IMR-90 (cell line): ENCODE measurements around the gene PPP2R5A. TPM values are rescaled to one million over a fixed set of nuclear protein-coding genes. Genes with fewer than 3 reads are reported as not detected.

Experiments
- ATAC-seq: fragments of 200-7000 bp; cut with Tn5 transposase; 2 replicates; pipeline ENCODE4 v1.9.1; 2020; ENCODE audit warnings: low read depth, mild to moderate bottlenecking, moderate library complexity
- BruUV-seq: library from RNA; stranded (reverse); fragments of 400-500 nt; replicated peaks from 2 replicates; lab custom pipeline; 2021; lab: Mats Ljungman, UMichigan
- CTCF ChIA-PET: fragments of 300-600 bp; formaldehyde crosslinking; extraction: SDS; loops from one replicate; lab custom pipeline; 2021; ENCODE audit warnings: antibody characterized with exemption; lab: Yijun Ruan, JAX
- POLR2A ChIA-PET: fragments of 300-600 bp; sonication (Branson Sonifier 250); formaldehyde crosslinking; loops from one replicate; lab custom pipeline; 2022; ENCODE audit warnings: antibody characterized with exemption; ENCODE audit not compliant: unreplicated experiment; lab: Charles Lee
- DNase-seq: peaks from one replicate; pipeline ENCODE4 v3.0.0; 2013
- H2AFZ ChIP-seq: replicated peaks from 2 replicates; pipeline ENCODE3; 2013; ENCODE audit warnings: low read length, mild to moderate bottlenecking; ENCODE audit not compliant: poor library complexity
- H2AK5ac ChIP-seq: 2 replicates; pipeline ENCODE4 v1.6.1; 2013; ENCODE audit warnings: low read depth, low read length, inconsistent platforms
- H2AK9ac ChIP-seq: replicated peaks from 2 replicates; pipeline ENCODE3; 2013; ENCODE audit warnings: mild to moderate bottlenecking, low read depth, low read length, moderate library complexity; ENCODE audit not compliant: poor library complexity
- H2BK120ac ChIP-seq: 2 replicates; pipeline ENCODE4 v1.6.1; 2013; ENCODE audit warnings: low read depth, low read length, inconsistent platforms
- H2BK15ac ChIP-seq: 3 replicates; pipeline ENCODE4 v1.6.1; 2013; ENCODE audit warnings: low read depth, low read length, inconsistent platforms
- H2BK20ac ChIP-seq: 2 replicates; pipeline ENCODE4 v1.6.1; 2013; ENCODE audit warnings: low read depth, mild to moderate bottlenecking, inconsistent platforms, low read length, moderate library complexity
- H2BK5ac ChIP-seq: 2 replicates; pipeline ENCODE4 v1.6.1; 2013; ENCODE audit warnings: mild to moderate bottlenecking, low read depth, low read length, inconsistent platforms; ENCODE audit not compliant: poor library complexity, severe bottlenecking
- H3K14ac ChIP-seq: replicated peaks from 2 replicates; pipeline ENCODE4 v1.6.1; 2013; ENCODE audit warnings: low read depth, low read length, inconsistent platforms
- H3K18ac ChIP-seq: 2 replicates; pipeline ENCODE4 v1.6.1; 2013; ENCODE audit warnings: low read depth, low read length, control low read depth
- H3K23ac ChIP-seq: 2 replicates; pipeline ENCODE4 v1.6.1; 2013; ENCODE audit warnings: low read depth, low read length, inconsistent platforms
- H3K27ac ChIP-seq: 2 replicates; pipeline ENCODE4 v1.5.1; 2013; ENCODE audit warnings: mild to moderate bottlenecking, control low read depth, low read length; ENCODE audit not compliant: insufficient read depth
- H3K27me3 ChIP-seq: 2 replicates; pipeline ENCODE4 v1.6.1; 2013; ENCODE audit warnings: low read length; ENCODE audit not compliant: control insufficient read depth, insufficient read depth
- H3K36me3 ChIP-seq: 2 replicates; pipeline ENCODE4 v1.6.1; 2013; ENCODE audit warnings: low read length, mixed read lengths; ENCODE audit not compliant: control insufficient read depth, insufficient read depth
- H3K4ac ChIP-seq: 2 replicates; pipeline ENCODE4 v1.6.1; 2013; ENCODE audit warnings: low read depth, low read length, inconsistent platforms
- H3K4me1 ChIP-seq: 2 replicates; pipeline ENCODE4 v1.6.1; 2013; ENCODE audit warnings: low read length, mixed read lengths; ENCODE audit not compliant: control insufficient read depth, insufficient read depth
- H3K4me2 ChIP-seq: 2 replicates; pipeline ENCODE4 v1.6.1; 2013; ENCODE audit warnings: low read depth, mild to moderate bottlenecking, control low read depth, low read length, moderate library complexity
- H3K4me3 ChIP-seq: 2 replicates; pipeline ENCODE4 v1.5.1; 2013; ENCODE audit warnings: low read depth, mild to moderate bottlenecking, control low read depth, low read length, moderate library complexity; ENCODE audit not compliant: insufficient read depth
- H3K56ac ChIP-seq: 2 replicates; pipeline ENCODE4 v1.6.1; 2013; ENCODE audit warnings: low read length, inconsistent platforms; ENCODE audit not compliant: insufficient read depth; ENCODE audit errors: extremely low read depth
- H3K79me1 ChIP-seq, 2 experiments: 2 replicates each; pipeline ENCODE4 v1.6.1; 2013; ENCODE audit warnings: low read length in 2 of 2, inconsistent platforms in 1 of 2, low read depth in 1 of 2
- H3K9ac ChIP-seq: 2 replicates; pipeline ENCODE4 v1.6.1; 2013; ENCODE audit warnings: low read depth, low read length, control low read depth
- H3K9me1 ChIP-seq: 2 replicates; pipeline ENCODE4 v1.6.1; 2013; ENCODE audit warnings: low read length, inconsistent platforms; ENCODE audit not compliant: insufficient read depth
- H3K9me3 ChIP-seq: 2 replicates; pipeline ENCODE4 v1.6.1; 2013; ENCODE audit warnings: low read length; ENCODE audit not compliant: control insufficient read depth, insufficient read depth
- H4K20me1 ChIP-seq: 2 replicates; pipeline ENCODE4 v1.6.1; 2013; ENCODE audit warnings: low read length, inconsistent platforms; ENCODE audit not compliant: insufficient read depth
- H4K5ac ChIP-seq: 2 replicates; pipeline ENCODE4 v1.6.1; 2013; ENCODE audit warnings: mild to moderate bottlenecking, low read depth, low read length, control low read depth
- H4K8ac ChIP-seq, 2 experiments: 2 replicates each; pipeline ENCODE4 v1.6.1; 2013; ENCODE audit warnings: low read depth in 2 of 2, low read length in 2 of 2, control low read depth in 1 of 2, inconsistent platforms in 1 of 2
- H4K91ac ChIP-seq: 2 replicates; pipeline ENCODE4 v1.6.1; 2013; ENCODE audit warnings: low read depth, low read length, inconsistent platforms; ENCODE audit not compliant: insufficient read depth
- BHLHE40 ChIP-seq: fragments of 150-350 bp; IDR thresholded peaks from 2 replicates; pipeline ENCODE4 v1.6.1; 2016; ENCODE audit warnings: mild to moderate bottlenecking, low read depth, low read length
- CEBPB ChIP-seq: IDR thresholded peaks from 2 replicates; pipeline ENCODE4 v1.6.1; 2012; ENCODE audit warnings: low read depth, low read length, improper control_type of control experiment
- CHD1 ChIP-seq: IDR thresholded peaks from 2 replicates; pipeline ENCODE4 v1.6.1; 2012; ENCODE audit warnings: low read depth, low read length, improper control_type of control experiment
- CTCF ChIP-seq: conservative IDR thresholded peaks from 2 replicates; pipeline ENCODE4 v1.5.1; 2012; ENCODE audit warnings: mild to moderate bottlenecking, low read depth, low read length, improper control_type of control experiment
- ELK1 ChIP-seq: fragments of 150-350 bp; IDR thresholded peaks from 2 replicates; pipeline ENCODE4 v1.6.1; 2016; ENCODE audit warnings: low read depth, mild to moderate bottlenecking, low read length, moderate library complexity, borderline replicate concordance
- FOS ChIP-seq: fragments of 150-350 bp; IDR thresholded peaks from 2 replicates; pipeline ENCODE4 v1.6.1; 2016; ENCODE audit warnings: low read depth, low read length
- MAFK ChIP-seq: IDR thresholded peaks from 2 replicates; pipeline ENCODE4 v1.6.1; 2012; ENCODE audit warnings: low read depth, low read length, improper control_type of control experiment
- MAZ ChIP-seq: IDR thresholded peaks from 2 replicates; pipeline ENCODE4 v1.6.1; 2012; ENCODE audit warnings: low read depth, mild to moderate bottlenecking, low read length, improper control_type of control experiment, moderate library complexity, borderline replicate concordance
- MXI1 ChIP-seq: IDR thresholded peaks from 2 replicates; pipeline ENCODE4 v1.6.1; 2012; ENCODE audit warnings: low read depth, mild to moderate bottlenecking, low read length, moderate library complexity, borderline replicate concordance
- NFE2L2 ChIP-seq: fragments of 150-350 bp; IDR thresholded peaks from 2 replicates; pipeline ENCODE4 v1.6.1; 2016; ENCODE audit warnings: low read depth, mild to moderate bottlenecking, low read length
- POLR2A ChIP-seq: IDR thresholded peaks from 2 replicates; pipeline ENCODE4 v1.6.1; 2012; ENCODE audit warnings: mild to moderate bottlenecking, low read depth, low read length
- RAD21 ChIP-seq: IDR thresholded peaks from 2 replicates; pipeline ENCODE4 v1.6.1; 2012; ENCODE audit warnings: low read length, improper control_type of control experiment
- RCOR1 ChIP-seq: IDR thresholded peaks from 2 replicates; pipeline ENCODE4 v1.6.1; 2012; ENCODE audit warnings: mild to moderate bottlenecking, low read length, improper control_type of control experiment; ENCODE audit not compliant: insufficient replicate concordance
- RFX5 ChIP-seq: IDR thresholded peaks from 2 replicates; pipeline ENCODE4 v1.8.0; 2012; ENCODE audit warnings: low read depth, mild to moderate bottlenecking, low read length, moderate library complexity
- SMC3 ChIP-seq: fragments of 150-350 bp; IDR thresholded peaks from 2 replicates; pipeline ENCODE4 v1.6.1; 2016; ENCODE audit warnings: low read depth, mild to moderate bottlenecking, antibody characterized with exemption, low read length, moderate library complexity
- USF2 ChIP-seq: fragments of 150-350 bp; IDR thresholded peaks from 2 replicates; pipeline ENCODE4 v1.6.1; 2017; ENCODE audit warnings: mild to moderate bottlenecking, antibody characterized with exemption, low read length, low read depth
- whole genome bisulfite sequencing, 2 experiments: methylation state at CpG; one replicate each; pipeline versions ENCODE4 v1.1.5 to v1.1.7; 2013; ENCODE audit warnings: missing lambda C conversion rate in 2 of 2; ENCODE audit not compliant: insufficient read length in 1 of 2; ENCODE audit errors: extremely low coverage in 2 of 2; 5-methylcytosine and 5-hydroxymethylcytosine counted together
- dilution Hi-C: fragments of 300-500 bp; cut with HindIII; formaldehyde crosslinking; loops from one replicate; pipeline ENCODE4 v1.14.3; 2018; ENCODE audit warnings: low sequenced_read_pairs; ENCODE audit not compliant: unreplicated experiment
- in situ Hi-C: fragments of 300-500 bp; cut with MboI; formaldehyde crosslinking; loops from 3 replicates; pipeline ENCODE4 v1.14.3; 2019; ENCODE audit warnings: low sequenced_read_pairs, inconsistent platforms, mixed read lengths
- intact Hi-C: fragments of 100-400 bp; cut with micrococcal nuclease; formaldehyde crosslinking; loops from 2 replicates; pipeline ENCODE4 v1.10.0; 2022
- polyA plus RNA-seq, 3 experiments: library from polyadenylated mRNA; depleted of rRNA; stranded (reverse); fragments of >200 nt; gene quantifications; 2 replicates each; pipeline ENCODE4 v1.2.3, GENCODE V29; 2012; ENCODE audit warnings: low replicate concordance in 1 of 3
- total RNA-seq: library from RNA; depleted of rRNA; stranded (reverse); fragments of >200 nt; gene quantifications from 2 replicates; pipeline ENCODE4 v1.2.3, GENCODE V29; 2012

PPP2R5A gene
- total and polyA plus RNA-seq, 2 of the 4 experiments (the other 2 are of a cell fraction): 8.4 to 12.6 TPM

GRCh38 chr1:212247988-212248387 is 37.2 kb upstream of the PPP2R5A start:
- TF ChIP-seq CHD1 (no peak), FOS (no peak), BHLHE40 (no peak), RFX5 (no peak), MAFK (no peak), RCOR1 (no peak), MAZ (no peak), MXI1 (no peak), ELK1 (no peak), POLR2A (no peak), NFE2L2 (no peak), CEBPB (no peak), USF2 (no peak), SMC3 (no peak), CTCF (no peak), RAD21 (no peak)
- Histone ChIP-seq H3K27ac (no peak overlapping the region), H3K18ac (0 out of 2 replicates have a peak overlapping the region, but pooled peaks have one; percentile 28), H2AK5ac (0 out of 2 replicates have a peak overlapping the region, but pooled peaks have one; percentile 13), H2AK9ac (no peak overlapping the region), H2AFZ (no peak overlapping the region), H3K4ac (peak overlapping the region; percentile 0; the same call in 1 of the 2 replicates), H2BK5ac (no peak overlapping the region), H4K91ac (no peak overlapping the region), H3K56ac (no peak overlapping the region), H2BK15ac (no peak overlapping the region), H3K9me1 (no peaks in the 10 kb centered on the region), H4K8ac (no peak overlapping the region), H3K4me1 (peaks cover 4% of the 10 kb centered on the region; the same call in 1 of the 2 replicates), H3K27me3 (no peaks in the 10 kb centered on the region; the same call in 1 of the 2 replicates), H3K9me3 (no peaks in the 10 kb centered on the region), H4K20me1 (no peaks in the 10 kb centered on the region), H2BK20ac (no peak overlapping the region), H3K79me1 (no peaks in the 10 kb centered on the region), H2BK120ac (no peak overlapping the region), H3K36me3 (no peaks in the 10 kb centered on the region), H3K14ac (0 out of 2 replicates have a peak overlapping the region, but pooled peaks have one; percentile 1), H3K23ac (no peak overlapping the region; the same call in 1 of the 2 replicates), H3K4me2 (no peak overlapping the region), H4K5ac (no peak overlapping the region), H3K4me3 (no peak overlapping the region), H3K9ac (no peak overlapping the region)
- intact Hi-C loops: no loop called here
- ChIA-PET POLR2A (no interaction called here), CTCF (interaction anchor here (1.5 kb wide), 1 partner anchor 21 kb away, joined by 3 read pairs; no protein-coding TSS in a partner anchor)
- ATAC-seq: no peak
- in situ Hi-C loops: no loop called here
- no CpG with 5 or more reads among the region's 1 CpG for WGBS, 2 experiments
- no peak for DNase-seq
- dilution Hi-C loops: no loop called here
- no TSS peak for BruUV-seq
